IPS-NIHi11 (cell line): Measurements from ENCODE around the gene LBHD2.
"Not testable (repeated sequence)": the region's sequence is repeated elsewhere in the genome, so short reads cannot be mapped to it uniquely, and the experiment has no call there.

Experiments used
- DNase-seq: peaks from one replicate; pipeline ENCODE4 v3.0.0; 2012; ENCODE audit warnings: mixed read lengths, low spot score

The LBHD2 gene

DNA sequence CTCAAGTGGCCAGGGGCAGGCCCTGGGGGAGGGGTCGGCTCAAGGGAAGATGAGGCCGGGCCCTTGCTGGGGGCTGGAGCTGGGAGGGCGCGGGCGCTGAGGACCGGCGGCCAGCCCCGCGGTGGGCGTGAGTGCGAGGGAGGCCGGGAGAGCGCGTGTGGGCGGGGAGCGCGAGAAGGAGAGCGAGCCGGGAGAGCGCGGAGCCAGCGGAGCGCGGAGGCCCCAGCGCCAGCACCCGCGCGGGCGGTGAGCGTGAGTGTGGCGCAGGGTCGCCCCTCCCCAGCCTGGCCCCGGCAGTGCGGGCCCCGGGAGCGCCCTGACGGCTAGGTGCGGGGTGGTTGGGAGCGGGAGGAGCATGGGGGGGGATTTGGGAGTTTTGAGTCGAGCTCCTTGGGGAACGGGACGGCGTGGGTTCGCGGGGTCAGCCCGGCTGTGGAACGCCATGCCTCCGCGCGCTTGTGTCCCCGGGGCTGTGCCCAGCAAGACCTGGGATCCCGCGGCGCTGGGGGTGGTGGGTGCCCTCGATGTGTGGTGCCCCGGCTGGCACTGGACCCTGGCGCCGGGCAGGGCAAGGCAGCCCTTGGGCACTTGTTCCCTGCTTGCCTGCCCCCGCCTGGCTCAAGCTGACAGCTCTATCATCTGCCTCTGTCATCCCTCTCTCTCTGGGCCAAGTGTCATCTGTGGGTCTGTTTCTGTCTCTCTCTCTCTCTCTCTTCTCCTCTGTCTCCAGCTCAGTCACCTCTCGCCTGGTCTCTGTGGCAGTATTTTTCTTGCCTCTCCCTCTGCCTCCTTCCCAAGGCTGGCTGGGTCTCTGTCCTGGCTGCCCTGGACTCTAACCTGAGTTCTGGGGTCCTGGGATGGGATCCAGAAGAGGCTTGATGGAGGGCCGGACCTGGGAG is at the start of gene LBHD2:
LBHD2 (plus strand) TSS at position 190 of the 899 bp plus-strand sequence. CDS start 1,803 bp downstream, outside the sequence.
- DNase-seq: peak; percentile 69

- no peak for DNase-seq
These were observed 42.5 kb upstream of the LBHD2 start for GRCh38 chr14:103041464-103041863.

DNA sequence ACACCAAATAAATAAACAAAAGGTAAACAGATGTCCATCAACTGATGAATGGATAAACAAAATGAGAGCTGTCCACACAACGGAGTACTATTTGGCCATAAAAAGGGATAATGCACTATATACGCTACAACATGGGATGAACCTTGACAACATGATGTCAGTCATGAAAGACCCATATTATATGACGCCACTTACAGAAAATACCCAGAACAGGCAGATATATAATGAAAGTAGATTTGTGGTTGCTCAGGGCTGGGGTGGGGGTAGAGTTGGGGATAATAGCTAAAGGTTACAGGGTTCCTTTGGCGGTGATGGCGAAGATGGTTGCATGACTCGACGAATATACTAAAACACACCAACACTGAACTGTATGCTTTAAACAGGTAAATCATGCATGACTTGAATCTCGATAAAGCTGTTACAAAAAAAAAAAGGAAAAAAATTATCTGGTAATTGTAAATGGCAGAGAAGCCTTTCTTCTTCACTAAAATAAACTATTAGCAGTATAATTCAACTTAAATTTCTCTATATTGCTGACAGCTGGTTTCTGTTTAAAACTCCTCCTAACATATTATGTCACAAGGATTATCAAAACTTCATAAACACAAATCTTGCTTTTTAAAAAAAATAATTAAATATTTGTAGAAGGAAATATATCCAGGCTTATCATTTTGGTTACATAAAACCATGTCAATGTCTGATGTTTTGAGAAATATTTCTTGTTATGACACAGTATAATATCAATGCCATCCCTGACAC is 40.6 kb upstream of the LBHD2 start:
- no peak for DNase-seq

DNA sequence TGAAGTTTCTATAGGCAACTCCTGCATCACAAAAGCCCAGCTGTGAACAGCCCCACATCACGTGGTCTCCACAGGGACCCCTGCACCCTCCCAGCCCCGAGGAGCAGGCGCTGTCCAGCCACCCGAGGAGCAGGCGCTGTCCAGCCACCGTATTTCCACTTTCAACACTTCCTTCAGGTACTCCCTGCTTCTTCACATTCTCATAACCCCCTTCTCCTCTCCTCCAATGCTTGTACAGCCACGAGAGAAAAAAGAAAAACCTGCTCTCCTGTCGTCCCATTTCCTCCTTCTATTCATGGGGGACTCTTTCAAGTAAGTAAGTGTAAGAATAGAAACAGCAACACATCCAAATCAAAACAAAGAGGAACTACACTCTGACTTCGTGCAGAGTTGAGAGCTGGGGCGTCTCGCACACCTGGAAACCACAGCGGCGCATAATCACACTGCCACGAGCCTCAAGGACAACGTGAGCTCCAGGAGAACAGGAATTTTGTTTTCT is 38.6 kb upstream of the LBHD2 start:
- no peak for DNase-seq

DNA sequence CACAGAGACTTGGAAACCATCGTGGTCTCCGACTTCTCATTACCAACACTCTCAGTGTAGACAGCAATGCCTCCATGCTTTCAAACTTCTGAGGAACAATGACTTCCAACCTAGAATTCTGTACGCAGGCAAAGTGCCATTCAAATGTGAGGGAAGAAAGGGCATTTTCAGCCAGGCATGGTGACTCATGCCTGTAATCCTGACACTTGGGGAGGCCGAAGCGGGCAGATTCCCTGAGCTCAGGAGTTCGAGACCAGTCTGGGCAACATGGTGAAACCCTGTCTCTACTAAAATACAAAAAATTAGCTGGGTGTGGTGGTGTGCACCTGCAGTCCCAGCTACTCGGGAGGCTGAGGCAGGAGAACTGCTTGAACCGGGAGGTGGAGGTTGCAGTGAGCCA is 36.6 kb upstream of the LBHD2 start:
- DNase-seq: not testable (repeated sequence)

- no peak for DNase-seq
These were observed 33.1 kb upstream of the LBHD2 start for GRCh38 chr14:103050935-103051334.

DNA sequence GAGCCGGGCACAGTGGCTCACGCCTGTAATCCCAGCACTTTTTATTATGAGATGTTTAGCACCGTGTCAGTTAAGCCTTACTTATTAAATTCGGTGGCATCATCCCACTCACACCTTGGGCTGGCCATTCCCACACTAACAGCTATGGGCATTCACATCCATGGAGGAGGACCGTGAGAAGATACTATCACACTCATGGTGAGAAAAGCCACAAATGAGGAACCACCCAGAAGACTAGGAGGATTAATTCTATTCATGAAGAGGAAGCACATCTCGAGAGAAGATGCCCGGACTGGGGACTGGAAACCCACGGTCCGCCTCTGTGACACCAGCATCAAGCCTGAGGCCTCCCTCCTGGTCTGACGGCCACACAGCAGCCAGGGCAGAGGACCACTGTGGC is 31.6 kb upstream of the LBHD2 start:
- no peak for DNase-seq

GRCh38 chr14:103055695-103056094 is 28.3 kb upstream of the LBHD2 start:
- DNase-seq: no peak

GRCh38 chr14:103056322-103057027 is 27.5 kb upstream of the LBHD2 start:
- peak; percentile 74 for DNase-seq

GRCh38 chr14:103057028-103057371 is 27.0 kb upstream of the LBHD2 start:
- DNase-seq: no peak

DNA sequence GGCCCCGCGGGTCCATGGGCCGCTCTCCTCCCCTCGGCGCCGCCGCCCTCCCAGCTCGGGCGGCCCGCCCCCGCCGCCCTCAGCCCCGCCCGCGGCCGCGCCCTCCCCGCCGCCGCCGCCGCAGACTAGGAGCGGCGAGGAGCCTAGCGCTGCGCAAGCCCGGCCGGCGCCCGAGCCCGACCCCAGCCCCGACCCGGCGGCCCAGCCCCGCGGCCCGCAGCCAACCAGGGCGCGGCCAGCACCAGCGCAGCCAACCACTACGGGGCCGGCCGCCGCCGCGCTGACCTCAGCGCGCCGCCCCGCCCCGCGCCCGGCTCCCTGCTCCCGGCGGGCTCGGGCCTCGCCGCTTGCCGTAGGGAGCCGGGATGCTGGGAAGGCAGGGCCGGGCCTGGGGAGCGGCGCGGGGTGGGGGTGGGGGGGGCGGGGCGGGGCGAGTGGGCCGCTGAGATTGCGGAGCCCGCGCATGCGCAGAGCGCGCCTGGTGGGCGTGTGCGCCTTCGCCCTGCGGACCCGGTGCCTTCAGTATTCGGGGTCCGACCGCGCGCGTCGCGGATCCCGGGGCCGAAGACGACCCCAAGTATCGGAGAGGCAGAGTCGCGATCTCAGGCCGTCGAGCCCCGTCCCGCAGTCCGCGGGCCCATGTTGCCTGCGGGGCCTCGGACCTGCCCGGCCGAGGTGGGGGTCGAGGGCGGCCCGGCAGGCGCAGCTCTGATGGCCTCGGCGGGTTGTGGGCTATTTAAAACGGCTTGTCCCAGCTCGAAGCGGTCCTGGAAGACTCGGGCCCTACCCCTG is 26.4 kb upstream of the LBHD2 start, which contains the start of gene CDC42BPB:
CDC42BPB (minus strand) TSS at position 178 of the 792 bp plus-strand sequence. CDS start 376 bp downstream, outside the sequence.
- peak; percentile 98 for DNase-seq

GRCh38 chr14:103058164-103059055 is 25.6 kb upstream of the LBHD2 start:
- no peak for DNase-seq

DNA sequence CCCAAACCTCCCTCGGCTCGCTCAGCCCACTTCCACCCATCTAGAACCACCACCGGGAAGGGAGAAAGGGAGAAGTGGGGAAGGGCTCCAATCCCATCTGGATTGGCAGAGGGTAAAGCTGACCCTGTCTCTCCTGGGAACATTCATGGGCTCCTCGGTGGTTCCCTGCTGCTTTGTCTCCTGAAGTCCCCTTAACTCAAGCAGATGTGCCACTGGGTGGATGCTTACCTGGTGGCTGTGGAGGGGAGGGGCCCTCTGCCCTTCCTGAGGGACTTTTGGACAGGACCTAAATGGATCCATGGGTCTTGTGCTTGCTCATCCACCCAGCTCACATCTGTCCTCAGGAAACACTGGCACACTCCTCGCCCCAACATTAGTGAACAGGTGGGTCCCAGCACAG is 24.5 kb upstream of the LBHD2 start:
- DNase-seq: no peak

- DNase-seq: no peak
These were observed 22.5 kb upstream of the LBHD2 start for GRCh38 chr14:103061482-103061976.

- DNase-seq: no peak
These were observed 19.6 kb upstream of the LBHD2 start for GRCh38 chr14:103064436-103064835.

DNA sequence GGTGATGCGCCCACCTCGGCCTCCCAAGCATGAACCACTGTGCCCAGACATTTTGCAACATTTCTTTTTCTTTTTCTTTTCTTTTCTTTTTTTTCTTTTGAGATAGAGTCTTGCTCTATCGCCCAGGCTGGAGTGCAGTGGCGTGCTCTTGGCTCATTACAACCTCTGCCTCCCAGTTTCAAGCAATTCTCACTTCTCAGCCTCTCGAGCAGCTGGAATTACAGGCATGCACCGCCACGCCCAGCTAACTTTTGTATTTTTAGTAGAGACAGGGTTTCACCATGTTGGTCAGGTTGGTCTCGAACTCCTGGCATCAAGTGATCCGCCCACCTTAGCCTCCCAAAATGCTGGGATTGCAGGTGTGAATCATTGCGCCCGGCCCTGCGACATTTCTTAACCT is 19.0 kb upstream of the LBHD2 start:
- no peak for DNase-seq

- DNase-seq: no peak
These were observed 18.1 kb upstream of the LBHD2 start for GRCh38 chr14:103065861-103066260.

- no peak for DNase-seq
These were observed 17.6 kb upstream of the LBHD2 start for GRCh38 chr14:103066399-103066798.

GRCh38 chr14:103067231-103067954 is 16.6 kb upstream of the LBHD2 start:
- DNase-seq: no peak
